GM23338 (cell line): ENCODE measurements around the gene METTL26.

ENCODE experiments used
- CTCF ChIP-seq, 2 experiments: fragments of 200-600 bp in 1 of 2; sonication (generic) in 1 of 2; conservative IDR thresholded peaks; 2 replicates each; pipeline versions ENCODE4 v1.5.1 to v1.6.1; 2016 to 2017; ENCODE audit warnings: antibody characterized with exemption in 2 of 2, low read depth in 2 of 2, mild to moderate bottlenecking in 2 of 2, moderate library complexity in 1 of 2
- EZH2 ChIP-seq: fragments of 200-600 bp; sonication (generic); IDR thresholded peaks from one replicate; pipeline ENCODE4 v1.8.0; 2017; ENCODE audit warnings: antibody characterized with exemption, mild to moderate bottlenecking, low read depth; ENCODE audit not compliant: unreplicated experiment
- EZH2phosphoT487 ChIP-seq: fragments of 200-600 bp; sonication (generic); IDR thresholded peaks from one replicate; pipeline ENCODE4 v1.8.1; 2018; ENCODE audit warnings: antibody characterized with exemption; ENCODE audit not compliant: unreplicated experiment
- JUNB ChIP-seq: IDR thresholded peaks from one replicate; pipeline ENCODE4 v1.6.1; 2016; ENCODE audit warnings: antibody characterized with exemption; ENCODE audit not compliant: unreplicated experiment
- POLR2AphosphoS5 ChIP-seq: IDR thresholded peaks from 2 replicates; pipeline ENCODE4 v1.6.1; 2016; ENCODE audit warnings: antibody characterized with exemption, low read depth
- REST ChIP-seq: IDR thresholded peaks from one replicate; pipeline ENCODE4 v1.6.1; 2018; ENCODE audit warnings: antibody characterized with exemption; ENCODE audit not compliant: unreplicated experiment
- STAT1 ChIP-seq: IDR thresholded peaks from one replicate; pipeline ENCODE4 v1.6.1; 2016; ENCODE audit warnings: antibody characterized with exemption; ENCODE audit not compliant: unreplicated experiment
- ZNF331 ChIP-seq: fragments of 250-450 bp; sonication (Bioruptor Pico); IDR thresholded peaks from 2 replicates; pipeline ENCODE4 v1.5.0; 2020; ENCODE audit warnings: low read depth, mild to moderate bottlenecking, moderate library complexity
- TF ChIP-seq, protein P1 (sequence below): IDR thresholded peaks from 2 replicates; pipeline ENCODE4 v1.6.1; 2016; ENCODE audit warnings: antibody characterized with exemption

DNA sequence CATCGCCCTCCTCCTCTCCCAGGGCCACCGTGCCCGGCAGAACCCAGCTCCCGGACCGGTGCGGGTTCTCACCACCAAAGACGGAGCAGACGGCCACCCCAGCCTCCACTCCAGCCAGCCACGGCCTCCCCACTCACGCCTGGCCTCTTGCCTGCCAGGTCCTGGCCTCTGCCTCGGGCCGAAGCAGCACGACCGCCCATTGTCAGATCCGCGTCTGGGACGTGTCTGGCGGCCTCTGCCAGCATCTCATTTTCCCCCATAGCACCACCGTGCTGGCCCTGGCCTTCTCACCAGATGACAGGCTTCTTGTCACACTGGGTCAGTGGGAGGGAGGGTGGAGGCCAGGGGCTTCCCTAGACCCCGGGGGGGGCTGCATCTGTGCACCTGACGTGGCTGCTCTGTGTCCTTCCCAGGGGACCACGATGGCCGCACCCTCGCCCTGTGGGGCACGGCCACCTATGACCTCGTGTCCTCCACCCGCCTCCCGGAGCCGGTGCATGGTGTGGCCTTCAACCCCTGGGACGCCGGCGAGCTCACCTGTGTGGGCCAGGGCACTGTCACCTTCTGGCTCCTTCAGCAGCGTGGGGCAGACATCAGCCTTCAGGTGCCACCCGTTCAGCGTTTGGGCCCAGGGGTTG, 25.2 kb upstream of the METTL26 start:
- TF ChIP-seq CTCF (conservative IDR thresholded peaks at IDR 0.05; ENCODE audit: low read depth in 2 of 2) (no peak), POLR2AphosphoS5 (no peak), REST (no peak), EZH2phosphoT487 (no peak), EZH2 (no peak), ZNF331 (CRISPR knock-in tag) (no peak), JUNB (no peak), STAT1 (no peak)
- TF ChIP-seq, protein P1, sequence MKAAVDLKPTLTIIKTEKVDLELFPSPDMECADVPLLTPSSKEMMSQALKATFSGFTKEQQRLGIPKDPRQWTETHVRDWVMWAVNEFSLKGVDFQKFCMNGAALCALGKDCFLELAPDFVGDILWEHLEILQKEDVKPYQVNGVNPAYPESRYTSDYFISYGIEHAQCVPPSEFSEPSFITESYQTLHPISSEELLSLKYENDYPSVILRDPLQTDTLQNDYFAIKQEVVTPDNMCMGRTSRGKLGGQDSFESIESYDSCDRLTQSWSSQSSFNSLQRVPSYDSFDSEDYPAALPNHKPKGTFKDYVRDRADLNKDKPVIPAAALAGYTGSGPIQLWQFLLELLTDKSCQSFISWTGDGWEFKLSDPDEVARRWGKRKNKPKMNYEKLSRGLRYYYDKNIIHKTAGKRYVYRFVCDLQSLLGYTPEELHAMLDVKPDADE = no peak
